Mammary epithelial cell (primary cell): Measurements from ENCODE around the gene STEAP3.

ENCODE experiments used
- CTCF ChIP-seq, 2 donors: IDR thresholded peaks in 1 of 2; conservative IDR thresholded peaks in 1 of 2; 2 replicates each; pipeline ENCODE4 v1.5.1; 2011 to 2012; ENCODE audit warnings: inconsistent platforms in 2 of 2, low read length in 2 of 2, mild to moderate bottlenecking in 2 of 2, control low read depth in 1 of 2, low read depth in 1 of 2; ENCODE audit not compliant: insufficient read depth in 1 of 2; ENCODE audit errors: extremely low read depth in 1 of 2
- EZH2 ChIP-seq: IDR thresholded peaks from 2 replicates; pipeline ENCODE4 v1.6.1; 2012; ENCODE audit warnings: low read length, inconsistent platforms, borderline replicate concordance

- TF ChIP-seq CTCF (conservative IDR thresholded peaks at IDR 0.05 in 1 of 2, IDR thresholded peaks at IDR 0.05 in 1 of 2; ENCODE audit: extremely low read depth in 1 of 2, insufficient read depth in 1 of 2, low read depth in 1 of 2, low read length in 2 of 2) (no peak), EZH2 (no peak)
Observed at GRCh38 chr2:119227346-119227745, 3.7 kb downstream of the STEAP3 start.
